ENCODE data around the gene MADCAM1.

Gene MADCAM1

DNA sequence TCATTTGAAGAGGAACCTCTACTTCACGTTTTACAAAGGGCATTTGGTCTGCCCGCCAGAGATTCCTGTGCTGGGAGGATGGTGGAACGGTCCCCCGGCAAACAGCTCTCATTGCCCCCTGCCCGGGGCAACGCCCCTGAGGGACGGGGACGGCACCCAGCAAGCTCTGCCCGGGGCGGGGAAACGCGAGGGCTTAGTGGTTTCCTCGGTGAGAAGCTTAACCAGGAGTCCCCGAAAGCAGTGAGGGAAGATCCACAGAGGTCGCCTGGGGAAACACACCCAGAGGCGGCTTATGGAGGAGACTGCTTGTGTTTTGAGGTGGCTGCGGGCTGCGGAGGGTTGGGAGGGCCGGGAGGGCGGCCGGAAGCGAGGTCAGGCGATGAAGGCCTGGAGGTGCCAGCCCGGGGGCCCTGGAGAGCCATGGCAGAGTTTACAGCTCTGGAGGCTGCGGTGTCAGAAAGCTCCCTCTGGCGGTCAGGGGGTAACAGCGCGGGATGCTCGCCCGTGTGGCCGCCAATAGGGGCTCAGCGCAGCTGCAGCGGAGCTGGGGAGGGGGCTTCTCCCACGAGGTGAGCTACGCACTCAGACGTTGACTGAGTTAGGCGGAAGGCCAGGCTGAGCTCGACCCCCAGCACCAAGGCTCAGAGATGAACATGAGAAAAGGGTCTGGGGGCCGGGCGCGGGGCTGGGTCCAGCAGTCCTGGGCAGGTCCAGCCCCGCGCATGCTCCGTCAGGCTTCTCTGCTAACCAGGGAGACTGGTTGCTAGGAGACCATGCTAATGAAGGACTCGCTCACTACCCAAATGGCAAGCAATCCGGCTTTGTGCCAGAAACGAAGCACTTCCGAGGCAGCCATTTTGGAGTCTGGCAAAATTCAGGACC is 10.4 kb downstream of the MADCAM1 start:
- TF ChIP-seq, protein P1, sequence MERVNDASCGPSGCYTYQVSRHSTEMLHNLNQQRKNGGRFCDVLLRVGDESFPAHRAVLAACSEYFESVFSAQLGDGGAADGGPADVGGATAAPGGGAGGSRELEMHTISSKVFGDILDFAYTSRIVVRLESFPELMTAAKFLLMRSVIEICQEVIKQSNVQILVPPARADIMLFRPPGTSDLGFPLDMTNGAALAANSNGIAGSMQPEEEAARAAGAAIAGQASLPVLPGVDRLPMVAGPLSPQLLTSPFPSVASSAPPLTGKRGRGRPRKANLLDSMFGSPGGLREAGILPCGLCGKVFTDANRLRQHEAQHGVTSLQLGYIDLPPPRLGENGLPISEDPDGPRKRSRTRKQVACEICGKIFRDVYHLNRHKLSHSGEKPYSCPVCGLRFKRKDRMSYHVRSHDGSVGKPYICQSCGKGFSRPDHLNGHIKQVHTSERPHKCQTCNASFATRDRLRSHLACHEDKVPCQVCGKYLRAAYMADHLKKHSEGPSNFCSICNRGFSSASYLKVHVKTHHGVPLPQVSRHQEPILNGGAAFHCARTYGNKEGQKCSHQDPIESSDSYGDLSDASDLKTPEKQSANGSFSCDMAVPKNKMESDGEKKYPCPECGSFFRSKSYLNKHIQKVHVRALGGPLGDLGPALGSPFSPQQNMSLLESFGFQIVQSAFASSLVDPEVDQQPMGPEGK (CRISPR knock-in tag; IDR thresholded peaks at IDR 0.05; ENCODE audit: borderline replicate concordance) = 0 out of 2 replicates have a peak, but pooled peaks have one; percentile 15
- no peak for TF ChIP-seq ZC3H10 (CRISPR knock-in tag; IDR thresholded peaks at IDR 0.05)
- ATAC-seq = peak; percentile 84

DNA sequence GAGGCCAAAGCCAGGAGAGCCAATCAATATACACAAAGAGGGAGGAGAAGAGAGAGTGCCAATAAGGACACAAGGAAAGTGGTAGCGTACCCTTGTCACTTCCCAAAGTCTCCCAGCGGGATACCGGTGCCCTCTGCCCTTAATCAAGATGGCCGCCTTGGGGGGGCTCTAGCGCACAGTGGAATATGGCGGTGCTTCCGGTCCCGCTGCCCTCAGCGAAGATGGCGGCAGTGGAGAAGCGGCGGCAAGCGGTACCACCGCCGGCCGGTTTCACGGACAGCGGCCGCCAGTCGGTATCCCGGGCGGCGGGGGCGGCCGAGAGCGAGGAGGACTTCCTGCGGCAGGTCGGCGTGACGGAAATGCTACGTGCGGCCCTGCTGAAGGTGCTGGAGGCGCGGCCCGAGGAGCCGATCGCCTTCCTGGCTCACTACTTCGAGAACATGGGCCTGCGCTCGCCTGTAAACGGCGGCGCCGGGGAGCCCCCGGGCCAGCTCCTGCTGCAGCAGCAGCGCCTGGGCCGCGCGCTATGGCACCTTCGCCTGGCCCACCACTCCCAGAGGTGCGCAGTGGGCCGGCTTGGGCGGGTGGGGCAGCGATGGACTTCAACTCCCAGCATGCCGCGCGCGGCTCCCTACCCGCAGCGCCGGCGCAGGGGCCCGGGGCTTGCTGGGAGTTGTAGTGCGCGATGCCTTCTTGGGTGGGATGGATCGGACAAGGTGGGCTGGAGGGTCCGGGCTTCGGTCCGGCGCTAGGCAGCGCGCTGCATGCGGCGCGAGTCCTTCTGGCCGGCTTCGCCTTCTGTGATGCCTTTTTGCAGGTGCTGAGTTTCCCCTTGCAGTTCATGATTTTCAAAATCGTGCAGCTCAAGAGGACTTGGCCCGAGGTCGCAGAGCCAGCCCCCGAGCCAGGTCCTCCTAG is 11.3 kb downstream of the MADCAM1 start, which contains the start of gene TPGS1:
TSS of gene TPGS1 (plus strand) at position 212 of the 918 bp plus-strand sequence. CDS start at position 222, 10 bp downstream.
- ATAC-seq = peak; percentile 93
- no peak for TF ChIP-seq BACH2 (CRISPR knock-in tag; IDR thresholded peaks at IDR 0.05; ENCODE audit: borderline replicate concordance)
- no peak for TF ChIP-seq ZNF70 (CRISPR knock-in tag; IDR thresholded peaks at IDR 0.05)
- peak; percentile 74 for TF ChIP-seq SNAI2 (CRISPR knock-in tag; IDR thresholded peaks at IDR 0.05)
- no peak for TF ChIP-seq ZC3H10 (CRISPR knock-in tag; IDR thresholded peaks at IDR 0.05)
- TF ChIP-seq ZFP30 (CRISPR knock-in tag; IDR thresholded peaks at IDR 0.05) = no peak
- TF ChIP-seq, protein P2, sequence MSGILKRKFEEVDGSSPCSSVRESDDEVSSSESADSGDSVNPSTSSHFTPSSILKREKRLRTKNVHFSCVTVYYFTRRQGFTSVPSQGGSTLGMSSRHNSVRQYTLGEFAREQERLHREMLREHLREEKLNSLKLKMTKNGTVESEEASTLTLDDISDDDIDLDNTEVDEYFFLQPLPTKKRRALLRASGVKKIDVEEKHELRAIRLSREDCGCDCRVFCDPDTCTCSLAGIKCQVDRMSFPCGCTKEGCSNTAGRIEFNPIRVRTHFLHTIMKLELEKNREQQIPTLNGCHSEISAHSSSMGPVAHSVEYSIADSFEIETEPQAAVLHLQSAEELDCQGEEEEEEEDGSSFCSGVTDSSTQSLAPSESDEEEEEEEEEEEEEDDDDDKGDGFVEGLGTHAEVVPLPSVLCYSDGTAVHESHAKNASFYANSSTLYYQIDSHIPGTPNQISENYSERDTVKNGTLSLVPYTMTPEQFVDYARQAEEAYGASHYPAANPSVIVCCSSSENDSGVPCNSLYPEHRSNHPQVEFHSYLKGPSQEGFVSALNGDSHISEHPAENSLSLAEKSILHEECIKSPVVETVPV (CRISPR knock-in tag; IDR thresholded peaks at IDR 0.05) = no peak
- no peak for TF ChIP-seq TOX (CRISPR knock-in tag; IDR thresholded peaks at IDR 0.05; ENCODE audit: borderline replicate concordance)
- TF ChIP-seq ESRRG (CRISPR knock-in tag; IDR thresholded peaks at IDR 0.05) = no peak
- TF ChIP-seq, protein P3, sequence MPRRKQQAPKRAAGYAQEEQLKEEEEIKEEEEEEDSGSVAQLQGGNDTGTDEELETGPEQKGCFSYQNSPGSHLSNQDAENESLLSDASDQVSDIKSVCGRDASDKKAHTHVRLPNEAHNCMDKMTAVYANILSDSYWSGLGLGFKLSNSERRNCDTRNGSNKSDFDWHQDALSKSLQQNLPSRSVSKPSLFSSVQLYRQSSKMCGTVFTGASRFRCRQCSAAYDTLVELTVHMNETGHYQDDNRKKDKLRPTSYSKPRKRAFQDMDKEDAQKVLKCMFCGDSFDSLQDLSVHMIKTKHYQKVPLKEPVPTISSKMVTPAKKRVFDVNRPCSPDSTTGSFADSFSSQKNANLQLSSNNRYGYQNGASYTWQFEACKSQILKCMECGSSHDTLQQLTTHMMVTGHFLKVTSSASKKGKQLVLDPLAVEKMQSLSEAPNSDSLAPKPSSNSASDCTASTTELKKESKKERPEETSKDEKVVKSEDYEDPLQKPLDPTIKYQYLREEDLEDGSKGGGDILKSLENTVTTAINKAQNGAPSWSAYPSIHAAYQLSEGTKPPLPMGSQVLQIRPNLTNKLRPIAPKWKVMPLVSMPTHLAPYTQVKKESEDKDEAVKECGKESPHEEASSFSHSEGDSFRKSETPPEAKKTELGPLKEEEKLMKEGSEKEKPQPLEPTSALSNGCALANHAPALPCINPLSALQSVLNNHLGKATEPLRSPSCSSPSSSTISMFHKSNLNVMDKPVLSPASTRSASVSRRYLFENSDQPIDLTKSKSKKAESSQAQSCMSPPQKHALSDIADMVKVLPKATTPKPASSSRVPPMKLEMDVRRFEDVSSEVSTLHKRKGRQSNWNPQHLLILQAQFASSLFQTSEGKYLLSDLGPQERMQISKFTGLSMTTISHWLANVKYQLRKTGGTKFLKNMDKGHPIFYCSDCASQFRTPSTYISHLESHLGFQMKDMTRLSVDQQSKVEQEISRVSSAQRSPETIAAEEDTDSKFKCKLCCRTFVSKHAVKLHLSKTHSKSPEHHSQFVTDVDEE (CRISPR knock-in tag; IDR thresholded peaks at IDR 0.05) = peak; percentile 82
- TF ChIP-seq ARNTL (CRISPR knock-in tag; IDR thresholded peaks at IDR 0.05; ENCODE audit: borderline replicate concordance, low read depth) = no peak
- TF ChIP-seq GLIS3 (CRISPR knock-in tag; IDR thresholded peaks at IDR 0.05) = 0 out of 2 replicates have a peak, but pooled peaks have one; percentile 25
- TF ChIP-seq CSDC2 (CRISPR knock-in tag; IDR thresholded peaks at IDR 0.05) = peak; percentile 49; the same call in 1 of the 2 replicates
- no peak for TF ChIP-seq TCF4 (CRISPR knock-in tag; IDR thresholded peaks at IDR 0.05; ENCODE audit: borderline replicate concordance)
- TF ChIP-seq ZFP3 (CRISPR knock-in tag; IDR thresholded peaks at IDR 0.05) = peak; percentile 40; the same call in 1 of the 2 replicates
- no peak for TF ChIP-seq ZNF8 (CRISPR knock-in tag; IDR thresholded peaks at IDR 0.05)
- TF ChIP-seq, protein P4, sequence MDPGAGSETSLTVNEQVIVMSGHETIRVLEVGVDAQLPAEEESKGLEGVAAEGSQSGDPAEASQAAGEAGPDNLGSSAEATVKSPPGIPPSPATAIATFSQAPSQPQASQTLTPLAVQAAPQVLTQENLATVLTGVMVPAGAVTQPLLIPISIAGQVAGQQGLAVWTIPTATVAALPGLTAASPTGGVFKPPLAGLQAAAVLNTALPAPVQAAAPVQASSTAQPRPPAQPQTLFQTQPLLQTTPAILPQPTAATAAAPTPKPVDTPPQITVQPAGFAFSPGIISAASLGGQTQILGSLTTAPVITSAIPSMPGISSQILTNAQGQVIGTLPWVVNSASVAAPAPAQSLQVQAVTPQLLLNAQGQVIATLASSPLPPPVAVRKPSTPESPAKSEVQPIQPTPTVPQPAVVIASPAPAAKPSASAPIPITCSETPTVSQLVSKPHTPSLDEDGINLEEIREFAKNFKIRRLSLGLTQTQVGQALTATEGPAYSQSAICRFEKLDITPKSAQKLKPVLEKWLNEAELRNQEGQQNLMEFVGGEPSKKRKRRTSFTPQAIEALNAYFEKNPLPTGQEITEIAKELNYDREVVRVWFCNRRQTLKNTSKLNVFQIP (CRISPR knock-in tag; IDR thresholded peaks at IDR 0.05; ENCODE audit: borderline replicate concordance, low read depth) = no peak
- TF ChIP-seq OSR1 (CRISPR knock-in tag; IDR thresholded peaks at IDR 0.05) = no peak
- no peak for TF ChIP-seq RARB (CRISPR knock-in tag; IDR thresholded peaks at IDR 0.05)
- TF ChIP-seq PPARA (CRISPR knock-in tag; IDR thresholded peaks at IDR 0.05; ENCODE audit: borderline replicate concordance) = no peak
- TF ChIP-seq, protein P5, sequence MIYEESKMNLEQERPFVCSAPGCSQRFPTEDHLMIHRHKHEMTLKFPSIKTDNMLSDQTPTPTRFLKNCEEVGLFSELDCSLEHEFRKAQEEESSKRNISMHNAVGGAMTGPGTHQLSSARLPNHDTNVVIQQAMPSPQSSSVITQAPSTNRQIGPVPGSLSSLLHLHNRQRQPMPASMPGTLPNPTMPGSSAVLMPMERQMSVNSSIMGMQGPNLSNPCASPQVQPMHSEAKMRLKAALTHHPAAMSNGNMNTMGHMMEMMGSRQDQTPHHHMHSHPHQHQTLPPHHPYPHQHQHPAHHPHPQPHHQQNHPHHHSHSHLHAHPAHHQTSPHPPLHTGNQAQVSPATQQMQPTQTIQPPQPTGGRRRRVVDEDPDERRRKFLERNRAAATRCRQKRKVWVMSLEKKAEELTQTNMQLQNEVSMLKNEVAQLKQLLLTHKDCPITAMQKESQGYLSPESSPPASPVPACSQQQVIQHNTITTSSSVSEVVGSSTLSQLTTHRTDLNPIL (CRISPR knock-in tag; IDR thresholded peaks at IDR 0.05; ENCODE audit: low read depth) = no peak
